ENCODE data around the gene PRKN.

Gene PRKN

GRCh38 chr6:162244031-162244430 lies 483.5 kb downstream of the PRKN start:
- no peak for DNase-seq (ENCODE audit: low read depth in 2 of 2)

DNA sequence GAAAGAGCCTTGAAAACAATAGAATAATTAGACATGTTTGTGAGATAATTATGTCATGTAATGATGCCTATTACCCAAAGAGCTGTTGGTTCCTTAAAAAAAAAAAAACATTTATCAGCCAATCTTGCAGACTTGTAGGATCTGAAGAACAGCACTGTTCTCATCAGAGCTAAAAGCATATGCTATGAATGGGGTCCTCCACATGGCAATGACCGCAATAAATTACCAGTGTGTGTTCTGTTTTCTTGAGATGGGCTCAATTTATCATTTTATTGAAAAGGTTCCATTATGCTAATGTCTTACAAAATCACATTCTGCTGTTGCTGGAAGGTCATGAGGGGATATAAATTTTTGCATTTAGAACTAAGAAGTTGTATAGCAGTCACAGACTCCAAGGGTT lies 484.7 kb downstream of the PRKN start:
- DNase-seq (ENCODE audit: low read depth in 2 of 2), result no peak

- no peak for DNase-seq (ENCODE audit: low read depth in 2 of 2)
Measured at GRCh38 chr6:162239330-162239729, 488.2 kb downstream of the PRKN start.

- no peak for DNase-seq (ENCODE audit: low read depth in 2 of 2)
Measured at GRCh38 chr6:162238675-162239074, 488.9 kb downstream of the PRKN start.

GRCh38 chr6:162237331-162237730 lies 490.2 kb downstream of the PRKN start:
- DNase-seq (ENCODE audit: low read depth in 2 of 2), result no peak

- DNase-seq (ENCODE audit: low read depth in 2 of 2), result no peak
Measured at GRCh38 chr6:162234631-162235030, 492.9 kb downstream of the PRKN start.

GRCh38 chr6:162230147-162230752 lies 497.3 kb downstream of the PRKN start:
- DNase-seq (ENCODE audit: low read depth in 2 of 2), result no peak

- DNase-seq (ENCODE audit: low read depth in 2 of 2), result no peak
Measured at GRCh38 chr6:162229093-162229492, 498.5 kb downstream of the PRKN start.

DNA sequence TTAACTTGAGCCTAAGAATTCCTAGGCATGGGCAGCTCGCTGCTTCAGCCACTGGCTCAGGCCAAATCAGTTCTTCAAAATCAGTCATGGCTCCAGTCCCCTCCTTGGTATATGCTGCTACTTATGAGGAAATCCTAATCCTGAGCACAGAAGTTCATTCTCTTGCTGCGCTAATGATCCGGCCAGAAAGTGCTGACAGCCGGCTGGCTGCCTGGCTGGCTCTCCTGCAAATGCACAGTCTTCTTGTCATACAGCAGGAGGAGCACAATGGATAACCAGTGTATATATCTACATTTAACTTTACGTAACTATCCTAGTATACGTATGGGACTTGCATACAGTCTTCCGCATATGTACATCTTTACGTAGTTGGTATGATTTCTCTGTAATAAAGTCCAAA lies 500.8 kb downstream of the PRKN start:
- no peak for DNase-seq (ENCODE audit: low read depth in 2 of 2)

- no peak for DNase-seq (ENCODE audit: low read depth in 2 of 2)
Measured at GRCh38 chr6:162222521-162222920, 505.0 kb downstream of the PRKN start.

GRCh38 chr6:162220876-162221275 lies 506.7 kb downstream of the PRKN start:
- no peak for DNase-seq (ENCODE audit: low read depth in 2 of 2)

GRCh38 chr6:162219266-162219665 lies 508.3 kb downstream of the PRKN start:
- DNase-seq (ENCODE audit: low read depth in 2 of 2), result no peak

DNA sequence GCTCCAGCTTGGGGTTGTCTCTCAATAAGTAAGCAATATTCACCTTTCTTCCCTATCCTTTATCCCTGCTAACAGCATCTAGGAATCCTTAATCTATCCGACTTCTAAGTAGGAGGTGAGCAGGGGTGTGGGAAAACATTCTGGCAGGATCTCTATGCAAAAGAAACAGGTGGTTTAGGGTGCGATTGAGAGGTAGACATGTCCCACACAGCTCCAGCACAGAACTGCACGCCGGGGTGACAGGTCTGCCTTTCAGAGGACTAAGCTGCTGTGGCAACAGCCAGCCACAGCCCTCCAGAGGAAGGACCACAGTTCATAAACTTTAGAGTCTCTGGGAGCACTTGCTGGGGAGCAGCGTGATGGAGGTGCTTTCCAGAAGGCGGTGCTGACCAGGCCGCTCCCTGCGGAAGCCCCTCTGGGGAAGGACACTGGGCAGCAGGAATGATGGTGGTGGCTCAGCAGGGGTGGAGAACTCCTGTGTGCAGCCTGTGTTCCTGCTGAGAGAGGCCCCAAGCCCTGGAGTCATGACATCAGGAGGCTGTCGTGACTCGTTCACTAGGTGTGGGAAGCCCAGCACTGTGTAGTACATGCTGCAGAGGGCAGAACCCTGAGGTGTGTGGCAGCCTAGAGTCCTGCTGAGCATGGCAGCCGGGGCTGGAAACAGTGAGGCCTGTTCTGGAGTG lies 509.6 kb downstream of the PRKN start:
- DNase-seq (ENCODE audit: low read depth in 2 of 2), result no peak

GRCh38 chr6:162217058-162217457 lies 510.5 kb downstream of the PRKN start:
- no peak for DNase-seq (ENCODE audit: low read depth in 2 of 2)

DNA sequence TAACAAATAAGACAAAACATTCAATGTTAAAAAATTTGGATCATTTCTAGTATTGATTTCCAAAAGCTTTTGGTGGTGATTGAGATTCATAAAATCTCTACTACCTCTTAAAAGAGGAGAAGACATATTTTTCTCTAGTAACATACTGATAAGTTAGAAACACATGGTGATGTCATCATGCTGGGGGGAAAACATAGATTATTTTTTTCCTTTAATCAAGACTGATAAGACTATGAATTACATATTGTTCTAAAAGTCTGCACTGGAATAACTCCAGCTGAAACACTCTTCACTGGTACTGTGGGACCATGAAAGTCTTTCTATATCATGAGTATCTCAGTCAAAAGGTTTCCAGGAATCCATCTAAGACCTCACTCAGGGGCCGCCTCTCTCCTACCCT lies 515.8 kb downstream of the PRKN start:
- no peak for DNase-seq (ENCODE audit: low read depth in 2 of 2)

DNA sequence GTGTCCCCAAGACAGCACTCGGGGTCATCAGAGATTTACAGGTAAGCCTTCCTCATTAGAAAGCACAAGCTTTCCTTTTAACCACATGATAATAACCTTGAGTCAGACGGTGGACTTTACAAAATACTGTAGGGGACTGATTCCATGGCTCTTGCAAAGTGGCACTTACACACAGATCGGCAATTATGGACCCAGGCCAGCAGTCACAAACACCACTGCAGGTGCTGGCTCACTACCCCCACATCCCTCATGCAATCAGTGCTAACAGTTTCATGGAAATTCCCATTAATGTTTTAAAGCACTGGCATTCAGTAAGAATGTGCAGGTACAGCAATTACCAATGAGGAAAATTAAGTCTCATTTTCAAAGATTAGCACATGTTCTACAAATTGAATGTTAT lies 516.5 kb downstream of the PRKN start:
- no peak for DNase-seq (ENCODE audit: low read depth in 2 of 2)

GRCh38 chr6:162203287-162203686 lies 524.3 kb downstream of the PRKN start:
- no peak for DNase-seq (ENCODE audit: low read depth in 2 of 2)

- DNase-seq (ENCODE audit: low read depth in 2 of 2), result no peak
Measured at GRCh38 chr6:162200945-162201690, 526.4 kb downstream of the PRKN start.

- no peak for DNase-seq (ENCODE audit: low read depth in 2 of 2)
Measured at GRCh38 chr6:162200041-162200440, 527.5 kb downstream of the PRKN start.

DNA sequence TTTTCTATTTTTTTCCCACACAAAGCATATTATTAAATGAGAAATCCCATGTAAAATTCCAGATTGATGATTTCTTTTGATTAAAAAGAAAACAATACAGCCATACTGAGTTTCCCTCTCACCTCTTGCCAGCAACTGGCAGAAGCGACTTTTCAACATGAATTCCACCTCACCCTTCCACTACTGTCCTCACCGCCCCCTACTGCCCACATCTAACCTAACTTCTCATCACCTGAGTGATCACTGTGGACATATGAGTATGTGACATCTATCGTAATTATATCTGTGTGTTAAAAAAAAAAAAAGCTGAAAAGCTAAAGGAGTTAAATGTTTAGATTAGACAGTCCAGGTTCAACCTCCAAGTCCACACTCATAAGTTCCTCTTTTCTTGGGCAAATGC lies 528.6 kb downstream of the PRKN start:
- no peak for DNase-seq (ENCODE audit: low read depth in 2 of 2)

DNA sequence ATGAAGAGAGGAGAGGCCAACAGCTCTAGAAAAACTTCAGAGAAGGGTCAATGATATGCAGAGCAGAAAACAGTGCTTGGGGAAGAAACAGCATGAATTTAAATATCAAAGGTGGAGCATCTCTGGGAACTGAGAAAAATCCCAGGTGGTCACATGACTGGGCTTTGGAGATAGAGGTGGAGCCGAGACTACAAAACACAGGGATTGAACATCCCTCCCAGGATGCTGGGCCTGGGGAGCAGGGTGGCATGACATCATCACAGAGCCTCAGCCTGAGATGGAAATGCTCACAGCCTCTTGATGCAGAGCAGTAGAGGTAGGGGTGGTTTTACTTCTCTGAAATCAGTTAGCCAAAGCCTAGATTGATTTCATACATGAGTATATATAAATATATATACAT lies 529.5 kb downstream of the PRKN start:
- no peak for DNase-seq (ENCODE audit: low read depth in 2 of 2)

DNA sequence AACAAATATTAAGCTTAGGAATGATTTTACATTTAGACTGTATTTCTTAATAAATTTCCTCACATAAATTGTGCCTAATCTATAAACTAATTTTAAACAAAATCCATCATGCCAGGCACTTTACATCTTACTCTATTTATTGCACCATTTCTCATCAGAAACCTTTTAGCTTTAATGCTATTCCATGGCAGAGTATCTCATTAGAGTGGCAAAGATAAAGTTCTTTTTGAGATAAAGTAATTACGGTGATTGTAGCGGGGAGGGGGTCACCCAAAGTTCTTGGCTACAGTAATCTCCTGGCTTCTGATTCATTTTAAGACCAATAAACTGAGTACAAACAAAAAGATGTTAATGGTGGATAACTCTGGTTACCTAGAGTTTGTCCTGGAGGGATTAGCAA lies 532.1 kb downstream of the PRKN start:
- DNase-seq (ENCODE audit: low read depth in 2 of 2), result no peak

DNA sequence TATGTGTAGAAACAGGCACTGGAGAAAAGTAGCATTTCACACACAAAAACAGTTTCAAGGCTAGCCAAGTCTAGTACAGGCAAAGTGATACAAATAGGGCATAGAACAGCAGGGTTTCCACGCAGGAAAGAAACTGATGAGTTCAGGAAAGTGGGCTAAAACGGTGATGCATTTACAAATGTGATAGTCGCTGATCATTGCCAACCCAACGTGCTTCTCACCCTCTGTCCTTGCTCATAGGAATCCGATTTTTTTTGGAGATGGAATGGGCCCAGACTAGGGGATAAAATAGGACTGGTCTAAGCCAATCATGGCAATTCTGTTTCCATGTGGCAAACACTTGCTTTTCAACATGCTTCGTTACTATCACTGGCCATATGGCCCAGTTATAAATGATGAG lies 536.6 kb downstream of the PRKN start:
- DNase-seq (ENCODE audit: low read depth in 2 of 2), result no peak
